A549 (cell line): ENCODE results near the gene CTR9. TPM values are rescaled to one million over a fixed set of nuclear protein-coding genes. Genes with fewer than 3 reads are reported as not detected.

ENCODE experiments used
- ATAC-seq, 2 experiments: fragments of 200-7000 bp in 1 of 2; fragments of >200 bp in 1 of 2; cut with Nextera tagmentation in 1 of 2; cut with Tn5 transposase in 1 of 2; 3 replicates each; pipeline versions ENCODE4 v1.8.0 to v1.9.1; 2018 to 2020; ENCODE audit warnings: mild to moderate bottlenecking in 1 of 2, moderate library complexity in 1 of 2
- CTCF ChIA-PET: fragments of 300-600 bp; sonication (Branson Sonifier 250); formaldehyde crosslinking; extraction: SDS; loops from one replicate; lab custom pipeline; 2021; ENCODE audit warnings: antibody characterized with exemption, inconsistent platforms; lab: Yijun Ruan, JAX
- POLR2A ChIA-PET: fragments of 350-600 bp; formaldehyde crosslinking; extraction: SDS; loops from one replicate; lab custom pipeline; 2021; ENCODE audit warnings: antibody characterized with exemption, inconsistent platforms; lab: Yijun Ruan, JAX
- DNase-seq, 2 experiments: peaks; one replicate each; pipeline versions ENCODE4 v3.0.0 to v3.0.0-alpha.2; 2011 to 2016; ENCODE audit warnings: low read depth in 1 of 2, low spot score in 1 of 2
- FAIRE-seq: peaks from 2 replicates; lab custom pipeline; 2011; peaks lifted over from hg19 to GRCh38; lab: Jason Lieb, UNC
- H3K27ac ChIP-seq, 2 experiments: fragments of >200 bp; sonication (Bioruptor Twin); formaldehyde crosslinking; 3 replicates each; pipeline ENCODE4 v1.5.1; 2016 to 2017
- H3K4me1 ChIP-seq: fragments of >200 bp; sonication (Bioruptor Twin); formaldehyde crosslinking; 3 replicates; pipeline ENCODE4 v1.6.1; 2016
- H3K4me2 ChIP-seq: fragments of >200 bp; sonication (Bioruptor Twin); formaldehyde crosslinking; 3 replicates; pipeline ENCODE4 v1.6.1; 2016
- H3K4me3 ChIP-seq: fragments of >200 bp; sonication (Bioruptor Twin); formaldehyde crosslinking; 3 replicates; pipeline ENCODE4 v1.5.1; 2016
- H3K9me3 ChIP-seq: fragments of >200 bp; sonication (Bioruptor Twin); formaldehyde crosslinking; 3 replicates; pipeline ENCODE4 v1.6.1; 2016
- BCL3 ChIP-seq: fragments of >200 bp; sonication (Bioruptor Twin); formaldehyde crosslinking; IDR thresholded peaks from 3 replicates; pipeline ENCODE4 v1.6.1; 2016
- CBX2 ChIP-seq: fragments of 200-600 bp; sonication (generic); IDR thresholded peaks from 2 replicates; pipeline ENCODE4 v1.6.1; 2016; ENCODE audit warnings: low read depth, mild to moderate bottlenecking, borderline replicate concordance
- E2F6 ChIP-seq: IDR thresholded peaks from 2 replicates; pipeline ENCODE4 v1.6.1; 2012; ENCODE audit warnings: low read depth, borderline replicate concordance
- ESRRA ChIP-seq: fragments of 150-350 bp; IDR thresholded peaks from 2 replicates; pipeline ENCODE4 v1.6.1; 2014; ENCODE audit warnings: mild to moderate bottlenecking, low read length, borderline replicate concordance
- FOSB ChIP-seq: fragments of 250-450 bp; sonication (Bioruptor Pico); IDR thresholded peaks from 2 replicates; pipeline ENCODE4 v1.5.0; 2020; ENCODE audit warnings: mild to moderate bottlenecking, moderate library complexity
- HOXA7 ChIP-seq: fragments of 250-450 bp; sonication (Bioruptor Pico); IDR thresholded peaks from 2 replicates; pipeline ENCODE4 v1.5.0; 2020; ENCODE audit warnings: mild to moderate bottlenecking, moderate library complexity
- HOXB13 ChIP-seq: fragments of 250-450 bp; sonication (Bioruptor Pico); IDR thresholded peaks from 2 replicates; pipeline ENCODE4 v1.5.0; 2020; ENCODE audit warnings: low read depth, mild to moderate bottlenecking, moderate library complexity
- JUN ChIP-seq, 2 experiments: fragments of >200 bp; sonication (Bioruptor Twin); formaldehyde crosslinking; IDR thresholded peaks; 2 replicates in 1 of 2; 3 replicates in 1 of 2; pipeline ENCODE4 v1.6.1; 2016 to 2017
- KDM5A ChIP-seq: fragments of 200-600 bp; sonication (generic); IDR thresholded peaks from 2 replicates; pipeline ENCODE4 v1.6.1; 2016; ENCODE audit warnings: antibody characterized with exemption, mild to moderate bottlenecking
- MAFK ChIP-seq: fragments of 450-650 bp; IDR thresholded peaks from 2 replicates; pipeline ENCODE4 v1.6.1; 2014; ENCODE audit not compliant: partially characterized antibody
- MAX ChIP-seq: IDR thresholded peaks from 2 replicates; pipeline ENCODE4 v1.6.1; 2012
- NPAS2 ChIP-seq: fragments of 250-450 bp; sonication (Bioruptor Pico); IDR thresholded peaks from 2 replicates; pipeline ENCODE4 v1.8.0; 2022; ENCODE audit warnings: mild to moderate bottlenecking, moderate library complexity, borderline replicate concordance
- PBX3 ChIP-seq: IDR thresholded peaks from 2 replicates; pipeline ENCODE4 v1.6.1; 2012
- PHF8 ChIP-seq: fragments of 200-600 bp; sonication (generic); IDR thresholded peaks from 2 replicates; pipeline ENCODE4 v1.6.1; 2016; ENCODE audit warnings: low read depth, mild to moderate bottlenecking, antibody characterized with exemption, moderate library complexity, borderline replicate concordance
- POLR2A ChIP-seq: IDR thresholded peaks from 2 replicates; pipeline ENCODE4 v1.6.1; 2012; ENCODE audit warnings: mild to moderate bottlenecking, low read length
- RARB ChIP-seq: fragments of 250-450 bp; sonication (Bioruptor Pico); IDR thresholded peaks from 2 replicates; pipeline ENCODE4 v1.8.0; 2021; ENCODE audit warnings: mild to moderate bottlenecking, moderate library complexity
- REST ChIP-seq: fragments of 200-600 bp; sonication (generic); IDR thresholded peaks from 2 replicates; pipeline ENCODE4 v1.6.1; 2016; ENCODE audit warnings: antibody characterized with exemption, mild to moderate bottlenecking, moderate library complexity
- SMC3 ChIP-seq: fragments of >200 bp; sonication (Bioruptor Twin); formaldehyde crosslinking; IDR thresholded peaks from 3 replicates; pipeline ENCODE4 v1.6.1; 2018; ENCODE audit warnings: inconsistent platforms
- TFCP2L1 ChIP-seq: fragments of 250-450 bp; sonication (Bioruptor Pico); IDR thresholded peaks from 2 replicates; pipeline ENCODE4 v1.5.0; 2021; ENCODE audit warnings: mild to moderate bottlenecking
- TP53 ChIP-seq: fragments of 250-450 bp; sonication (Bioruptor Pico); IDR thresholded peaks from 2 replicates; pipeline ENCODE4 v1.5.0; 2021; ENCODE audit warnings: mild to moderate bottlenecking, moderate library complexity
- USF2 ChIP-seq: fragments of 450-650 bp; IDR thresholded peaks from 2 replicates; pipeline ENCODE4 v1.6.1; 2014; ENCODE audit warnings: antibody characterized with exemption
- WGBS: methylation state at CpG from one replicate; pipeline ENCODE4 v1.1.6; 2017; ENCODE audit errors: missing lambda C conversion rate; 5-methylcytosine and 5-hydroxymethylcytosine counted together
- polyA plus RNA-seq, 4 experiments: library from polyadenylated mRNA; depleted of rRNA in 3 of 4; stranded (reverse); fragments of >200 nt; fragmentation: RNase III in 1 of 4; extraction: RNeasy Plus Mini Kit Qiagen cat#74134 plus additional on column Dnase treatment in 1 of 4; gene quantifications; 2 replicates in 3 of 4; 3 replicates in 1 of 4; pipeline ENCODE4 v1.2.3, GENCODE V29; 2011 to 2017

The CTR9 gene
- polyA plus RNA-seq, 2 of the 4 experiments (the other 2 are of a cell fraction) = 24.8 to 35.0 TPM

GRCh38 chr11:10807493-10808234, 56.6 kb downstream of the CTR9 start:
- CTCF ChIA-PET = interaction anchor here (0.5 to 3.3 kb wide), 5 partner anchors 8 to 123 kb away, joined by 3 to 30 read pairs (median 6); no protein-coding TSS in a partner anchor
- TF ChIP-seq POLR2A (no peak), MAX (peak; percentile 38; the same call in 1 of the 2 replicates), PBX3 (0 out of 2 replicates have a peak, but pooled peaks have one; percentile 14)
- peak in 1 of 2 experiments; percentile 45 for DNase-seq

GRCh38 chr11:10808235-10808552, 57.1 kb downstream of the CTR9 start:
- POLR2A ChIA-PET = interaction anchor here (0.7 to 4.4 kb wide), 48 partner anchors 9 to 1153 kb away, joined by 3 to 141 read pairs (median 8); partner anchors contain the start of genes CTR9, GALNT18 and ZBED5
- FAIRE-seq = no peak

More at GRCh38 chr11:10807493-10808234, 56.6 kb downstream of the CTR9 start:
- 1% methylated on average over 36 of the region's 39 CpGs for WGBS
- peaks cover 53% of the 10 kb centered on the region for H3K4me1 ChIP-seq
- FAIRE-seq (no peak), ATAC-seq (peak; percentile 3 to 5; a peak in 3 of 6 replicates)
- peak overlapping the region; percentile 96 for H3K4me2 ChIP-seq
- no peaks in the 10 kb centered on the region for H3K9me3 ChIP-seq
- H3K27ac ChIP-seq = peak overlapping the region; percentile 95 to 99
- peak overlapping the region; percentile 97 for H3K4me3 ChIP-seq
- POLR2A ChIA-PET = interaction anchor here (0.6 to 4.4 kb wide), 18 partner anchors 10 to 814 kb away, joined by 3 to 141 read pairs (median 19); partner anchors contain the start of genes CTR9, GALNT18 and ZBED5

GRCh38 chr11:10808553-10809372, 57.7 kb downstream of the CTR9 start, which contains the start of gene EIF4G2:
EIF4G2 (minus strand) TSS chr11:10808926.
- peak within 1 kb of the TSS; percentile 97 for H3K4me3 ChIP-seq
- DNase-seq = peak; percentile 98 to 99
- peak; percentile 96 to 98 for ATAC-seq
- peaks cover 43% of the 10 kb centered on the region for H3K4me1 ChIP-seq
- H3K9me3 ChIP-seq = no peaks in the 10 kb centered on the region
- FAIRE-seq = peak; percentile 63
- H3K4me2 ChIP-seq = peak within 1 kb of the TSS; percentile 96
- WGBS = 2% methylated on average over 46 of the region's 65 CpGs
- CTCF ChIA-PET = interaction anchor here (0.7 to 3.3 kb wide), 19 partner anchors 9 to 979 kb away, joined by 3 to 30 read pairs (median 5); no protein-coding TSS in a partner anchor
- H3K27ac ChIP-seq = peak within 1 kb of the TSS; percentile 95 to 99
- POLR2A ChIA-PET = interaction anchor here (0.6 to 4.4 kb wide), 73 partner anchors 9 to 1278 kb away, joined by 3 to 141 read pairs (median 5); partner anchors contain the start of genes AMPD3, CTR9, GALNT18 and RNF141
- TF ChIP-seq BCL3 (peak; percentile 99), PHF8 (peak; percentile 86), TFCP2L1 (CRISPR knock-in tag) (peak; percentile 40; the same call in 1 of the 2 replicates), JUN (IDR thresholded peaks at IDR 0.05) (peak; percentile 97 to 100), NPAS2 (CRISPR knock-in tag) (no peak), USF2 (no peak), MAFK (no peak), HOXB13 (no peak), HOXA7 (CRISPR knock-in tag) (0 out of 2 replicates have a peak, but pooled peaks have one; percentile 57), CBX2 (no peak), MAX (peak; percentile 72), TP53 (CRISPR knock-in tag) (no peak), ESRRA (0 out of 2 replicates have a peak, but pooled peaks have one; percentile 12), FOSB (CRISPR knock-in tag) (no peak), REST (0 out of 2 replicates have a peak, but pooled peaks have one; percentile 43), RARB (CRISPR knock-in tag) (no peak), E2F6 (no peak)

More at GRCh38 chr11:10808235-10808552, 57.1 kb downstream of the CTR9 start:
- H3K27ac ChIP-seq = peak overlapping the region; percentile 95 to 99
- peak overlapping the region; percentile 97 for H3K4me3 ChIP-seq
- DNase-seq = no peak
- CTCF ChIA-PET = interaction anchor here (0.9 to 3.3 kb wide), 8 partner anchors 9 to 126 kb away, joined by 4 to 30 read pairs (median 7); no protein-coding TSS in a partner anchor
- peak overlapping the region; percentile 96 for H3K4me2 ChIP-seq
- no peak for TF ChIP-seq SMC3
- TF ChIP-seq KDM5A = peak; percentile 90
- TF ChIP-seq, all 56 proteins: peak for 1
- Histone ChIP-seq H3K4me1 (peaks cover 49% of the 10 kb centered on the region), H3K9me3 (no peaks in the 10 kb centered on the region)
- WGBS = under 1% methylated on average over 33 of the region's 36 CpGs
- ATAC-seq = peak; percentile 2 to 20; a peak in 3 of 6 replicates
